T-helper 2 cell treated with Interferon-gamma antibody and Interleukin-4, amounts not matched to agents 5 μg/mL and 100 μg/mL, for 36 hours (primary cell): ENCODE results near the gene APOL5.

ENCODE experiments used
- DNase-seq: peaks from one replicate; pipeline ENCODE4 v3.0.0; 2021; ENCODE audit warnings: low spot score
- H3K27ac Mint-ChIP-seq: one replicate; pipeline ENCODE4 v1.8.0; 2021; ENCODE audit warnings: mild to moderate bottlenecking, mixed read lengths
- H3K27me3 Mint-ChIP-seq: one replicate; pipeline ENCODE4 v1.8.0; 2021; ENCODE audit warnings: low read depth, mixed read lengths
- H3K36me3 Mint-ChIP-seq: one replicate; pipeline ENCODE4 v1.8.0; 2021; ENCODE audit warnings: low read depth, mixed read lengths
- H3K4me1 Mint-ChIP-seq: one replicate; pipeline ENCODE4 v1.8.0; 2021; ENCODE audit warnings: low read depth, mixed read lengths
- H3K4me3 Mint-ChIP-seq: one replicate; pipeline ENCODE4 v1.8.0; 2022; ENCODE audit warnings: mild to moderate bottlenecking, moderate library complexity, mixed read lengths
- H3K9me3 Mint-ChIP-seq: one replicate; pipeline ENCODE4 v1.8.0; 2021; ENCODE audit warnings: mixed read lengths

The APOL5 gene

DNA sequence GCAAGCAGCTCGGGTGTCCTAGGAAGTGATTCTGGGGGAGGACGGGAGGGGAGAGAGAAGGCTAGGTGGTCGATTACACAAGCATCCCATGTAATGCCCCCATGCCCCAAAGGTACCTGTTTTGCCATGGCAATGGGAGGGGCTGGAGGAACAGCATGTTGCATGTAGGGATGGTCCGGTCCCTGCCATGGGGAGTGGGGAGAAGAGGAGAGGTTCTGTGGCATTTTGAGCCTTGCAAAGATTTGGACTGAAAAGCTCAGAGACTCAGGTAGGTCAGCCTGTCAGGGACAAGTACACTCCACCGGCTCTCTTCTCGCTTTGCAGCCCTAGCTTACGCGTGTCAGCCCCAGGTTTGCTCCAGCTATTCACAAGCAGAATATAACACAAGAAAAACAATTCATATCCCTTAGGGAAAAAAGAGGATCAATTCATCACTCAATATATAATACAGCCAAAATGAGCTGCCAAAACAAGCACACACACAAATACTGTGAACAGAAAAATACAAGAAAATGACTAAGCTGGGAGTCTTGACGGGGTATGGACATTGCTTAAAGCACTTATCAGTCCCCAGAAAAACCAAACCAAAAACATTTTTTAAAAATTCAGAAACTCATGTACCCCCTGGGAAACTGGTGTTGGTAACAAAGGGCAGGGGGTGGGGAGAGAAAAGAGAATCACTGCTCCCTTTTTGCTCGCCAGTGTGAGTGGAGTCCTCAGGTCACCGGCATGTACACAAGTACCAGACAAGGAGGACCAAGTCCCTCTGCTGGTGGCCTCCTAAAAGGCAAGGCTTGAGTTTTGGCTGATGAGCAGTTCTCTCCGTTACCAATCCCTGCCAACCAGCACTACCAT is 21.6 kb downstream of the APOL5 start:
- Mint-ChIP-seq H3K4me3 (no peak overlapping the region), H3K27ac (no peak overlapping the region), H3K9me3 (no peaks in the 10 kb centered on the region), H3K36me3 (no peaks in the 10 kb centered on the region), H3K4me1 (no peaks in the 10 kb centered on the region), H3K27me3 (no peaks in the 10 kb centered on the region)
- no peak for DNase-seq

DNA sequence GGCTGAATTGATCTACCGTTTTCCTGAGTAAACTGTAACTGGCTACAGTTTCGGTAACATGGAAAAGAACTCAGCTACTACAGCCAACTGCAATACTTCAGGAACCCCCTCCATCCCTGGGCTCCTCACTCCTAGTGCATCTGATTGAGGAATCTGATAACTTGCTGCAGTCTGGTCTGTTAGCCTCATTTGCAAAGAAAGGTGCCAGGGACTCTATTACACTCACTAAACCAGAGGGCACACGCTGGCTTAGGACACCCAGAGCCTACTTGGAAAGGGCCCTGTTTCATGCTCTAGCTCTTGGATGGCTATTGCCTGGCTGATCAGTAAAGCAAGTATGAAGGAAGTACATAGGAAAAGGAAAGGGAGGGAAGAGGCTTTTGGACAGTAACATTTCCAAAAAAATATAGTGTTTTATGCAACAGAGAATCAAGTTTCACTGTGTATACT is 22.3 kb downstream of the APOL5 start:
- Mint-ChIP-seq H3K36me3 (no peaks in the 10 kb centered on the region), H3K4me3 (no peak overlapping the region), H3K4me1 (no peaks in the 10 kb centered on the region), H3K9me3 (no peaks in the 10 kb centered on the region), H3K27me3 (no peaks in the 10 kb centered on the region), H3K27ac (no peak overlapping the region)
- DNase-seq = no peak

DNA sequence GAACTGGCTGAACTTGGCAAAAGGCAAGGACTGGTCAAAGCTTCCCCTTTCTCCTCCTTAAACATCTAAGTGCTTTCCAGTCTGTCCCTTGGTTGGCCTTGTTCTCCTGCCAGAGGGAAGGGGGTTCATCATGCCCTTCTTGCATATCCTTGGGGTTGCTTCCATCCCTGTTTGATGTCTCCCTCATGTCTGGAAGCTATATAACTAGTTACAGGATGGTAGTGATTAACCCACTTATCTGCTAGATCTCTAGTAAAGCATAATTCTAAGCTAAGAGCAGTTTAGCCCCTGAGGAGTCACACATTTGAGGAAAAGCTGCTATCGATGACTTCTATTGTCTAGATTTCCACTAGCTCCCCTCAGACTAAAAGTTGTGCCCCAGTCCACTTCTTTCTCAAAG is 22.9 kb downstream of the APOL5 start:
- Mint-ChIP-seq H3K27ac (no peak overlapping the region), H3K4me1 (no peaks in the 10 kb centered on the region), H3K4me3 (no peak overlapping the region), H3K27me3 (no peaks in the 10 kb centered on the region), H3K36me3 (no peaks in the 10 kb centered on the region), H3K9me3 (no peaks in the 10 kb centered on the region)
- no peak for DNase-seq

DNA sequence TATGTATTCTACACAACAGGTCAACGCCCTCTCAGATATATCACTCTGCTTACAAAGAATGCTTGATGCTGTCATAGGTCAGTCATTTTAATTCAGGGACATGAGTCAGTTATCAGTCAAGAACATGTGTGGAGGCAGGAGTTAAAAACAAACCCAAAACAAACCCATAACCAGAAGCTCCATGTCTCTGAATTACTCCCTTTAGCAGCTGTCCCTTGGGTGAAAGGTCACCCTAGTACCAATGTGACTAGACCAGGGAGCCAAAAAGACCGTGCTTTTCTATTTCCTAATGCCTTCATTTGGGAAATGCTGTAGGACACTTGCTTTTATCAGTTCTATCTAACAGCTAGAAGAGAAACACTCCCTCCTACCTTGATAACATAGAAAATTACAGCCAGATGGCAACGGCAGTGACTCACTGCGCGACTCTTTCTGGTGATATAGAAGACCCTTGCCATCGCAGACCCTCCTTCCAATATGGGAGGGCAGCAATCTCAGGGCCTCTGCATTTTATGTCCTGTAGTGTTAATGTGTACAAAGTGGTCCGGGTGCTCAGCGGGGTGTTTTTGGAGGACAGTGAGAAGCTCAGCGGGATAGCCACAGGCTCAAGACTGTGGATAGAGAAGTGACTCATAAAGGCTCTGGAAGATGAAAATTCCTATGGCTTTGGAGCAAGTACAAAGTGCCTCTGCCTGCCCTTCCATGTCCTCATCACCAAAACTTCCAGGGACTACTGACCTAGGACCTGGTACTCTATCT is 24.8 kb downstream of the APOL5 start:
- Mint-ChIP-seq H3K9me3 (no peaks in the 10 kb centered on the region), H3K36me3 (no peaks in the 10 kb centered on the region), H3K4me3 (no peak overlapping the region), H3K27me3 (no peaks in the 10 kb centered on the region), H3K4me1 (no peaks in the 10 kb centered on the region), H3K27ac (no peak overlapping the region)
- no peak for DNase-seq

DNA sequence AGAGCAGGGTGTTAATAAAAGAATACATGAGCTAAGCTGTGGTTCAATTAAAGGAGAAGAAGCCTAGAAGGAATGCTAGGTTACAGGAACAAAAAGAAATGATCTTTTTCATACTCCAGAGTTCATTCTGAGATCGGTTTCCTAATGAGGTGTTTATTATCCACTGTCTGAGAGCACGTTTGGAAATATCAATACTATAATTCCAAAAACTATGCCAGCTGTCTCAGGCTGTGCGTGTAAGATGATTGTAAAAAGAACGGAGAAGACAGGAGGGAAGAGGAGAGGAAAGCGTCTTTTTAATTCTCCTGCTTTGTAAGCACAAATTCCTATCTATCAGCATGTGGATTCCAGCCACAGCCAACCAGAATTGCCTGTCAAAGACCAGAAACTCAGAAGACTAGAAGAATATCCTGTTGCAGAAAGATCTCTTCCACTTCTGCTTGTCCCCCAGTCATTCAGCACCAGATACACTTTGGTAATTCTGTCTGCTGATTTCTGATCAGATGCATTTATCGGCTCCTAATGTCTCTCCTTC is 25.7 kb downstream of the APOL5 start:
- Mint-ChIP-seq H3K27me3 (no peaks in the 10 kb centered on the region), H3K4me3 (no peak overlapping the region), H3K4me1 (no peaks in the 10 kb centered on the region), H3K36me3 (no peaks in the 10 kb centered on the region), H3K9me3 (no peaks in the 10 kb centered on the region), H3K27ac (no peak overlapping the region)
- no peak for DNase-seq

DNA sequence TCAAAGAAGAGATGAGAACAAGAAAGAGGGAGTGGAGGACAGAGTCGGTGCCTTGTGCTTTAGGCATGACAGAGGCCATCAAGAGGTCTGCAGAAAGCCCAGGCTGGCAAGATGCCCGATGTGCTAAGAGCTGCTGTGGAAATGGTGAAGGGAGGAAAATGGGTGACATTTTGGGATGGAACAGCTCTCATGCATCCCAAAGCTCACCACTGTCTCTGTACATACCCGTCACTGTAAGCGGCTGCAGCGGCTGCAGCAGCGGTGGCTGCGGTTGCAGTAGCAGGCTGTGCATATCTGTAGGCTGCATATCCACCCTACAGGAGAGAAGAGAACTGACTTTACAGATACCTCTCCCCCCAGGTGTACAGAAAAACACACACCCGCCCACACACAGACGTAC is 28.6 kb downstream of the APOL5 start:
- H3K36me3 Mint-ChIP-seq = no peaks in the 10 kb centered on the region
- no peak overlapping the region for H3K4me3 Mint-ChIP-seq
- DNase-seq = no peak
- no peaks in the 10 kb centered on the region for H3K9me3 Mint-ChIP-seq
- H3K4me1 Mint-ChIP-seq = no peaks in the 10 kb centered on the region
- no peak overlapping the region for H3K27ac Mint-ChIP-seq
- H3K27me3 Mint-ChIP-seq = peaks cover 3% of the 10 kb centered on the region

DNA sequence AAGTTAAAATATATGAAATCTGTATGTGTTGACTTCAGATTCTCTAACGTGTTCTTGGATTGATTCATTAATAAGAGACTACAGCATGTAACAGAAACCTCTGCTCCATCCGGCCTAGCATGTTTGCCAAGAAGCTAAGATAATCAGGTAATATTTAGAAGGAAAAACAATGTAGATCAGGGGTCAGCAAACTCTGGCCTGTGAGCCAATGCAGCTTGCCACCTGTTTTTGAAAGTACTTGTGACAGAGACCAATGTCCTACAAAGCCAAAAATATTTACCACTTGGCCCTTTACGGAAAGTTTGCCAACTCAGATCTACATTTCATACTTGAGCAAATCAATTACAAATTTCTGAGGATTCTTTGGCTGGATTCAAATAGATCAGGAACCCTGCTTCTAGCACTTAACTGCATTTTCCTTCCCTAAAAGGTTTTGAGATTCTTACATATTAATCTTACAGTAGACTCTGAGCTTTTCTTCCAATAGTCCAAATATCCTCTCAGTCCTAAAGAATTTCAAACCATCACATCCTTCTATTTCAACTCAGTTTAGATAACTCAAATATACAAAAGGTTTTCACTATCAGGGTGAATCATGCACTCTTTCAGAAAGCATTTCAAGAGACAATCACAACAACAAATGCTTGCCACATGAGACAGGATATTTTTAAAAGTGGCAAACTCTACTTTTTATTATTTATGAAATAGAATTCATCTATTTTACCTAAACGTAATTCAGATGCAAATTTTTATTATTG is 29.5 kb downstream of the APOL5 start:
- H3K27ac Mint-ChIP-seq = no peak overlapping the region
- H3K36me3 Mint-ChIP-seq = no peaks in the 10 kb centered on the region
- H3K27me3 Mint-ChIP-seq = peaks cover 3% of the 10 kb centered on the region
- no peaks in the 10 kb centered on the region for H3K9me3 Mint-ChIP-seq
- no peak for DNase-seq
- no peaks in the 10 kb centered on the region for H3K4me1 Mint-ChIP-seq
- no peak overlapping the region for H3K4me3 Mint-ChIP-seq

DNA sequence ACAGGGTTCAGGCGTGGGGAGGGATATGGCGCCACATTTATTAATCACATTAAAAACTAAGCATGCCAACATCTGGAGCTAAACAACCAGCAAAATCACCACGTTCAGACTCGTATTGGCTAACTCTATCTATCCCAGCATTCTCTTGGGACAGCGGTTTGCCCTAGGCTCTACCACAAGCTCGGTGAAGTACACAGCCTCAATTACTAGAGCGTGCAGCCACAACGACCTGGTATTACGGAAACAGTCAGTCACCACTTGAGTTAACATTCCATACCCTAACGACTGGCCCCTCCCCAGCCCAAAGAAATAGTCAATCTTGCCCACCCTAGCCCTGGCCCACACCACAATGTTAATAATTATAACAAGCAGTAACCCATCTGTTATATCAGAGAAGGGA is 32.1 kb downstream of the APOL5 start:
- no peak for DNase-seq
- Mint-ChIP-seq H3K9me3 (no peaks in the 10 kb centered on the region), H3K4me3 (no peak overlapping the region), H3K36me3 (no peaks in the 10 kb centered on the region), H3K27ac (no peak overlapping the region), H3K4me1 (peaks cover 4% of the 10 kb centered on the region), H3K27me3 (peaks cover 3% of the 10 kb centered on the region)

DNA sequence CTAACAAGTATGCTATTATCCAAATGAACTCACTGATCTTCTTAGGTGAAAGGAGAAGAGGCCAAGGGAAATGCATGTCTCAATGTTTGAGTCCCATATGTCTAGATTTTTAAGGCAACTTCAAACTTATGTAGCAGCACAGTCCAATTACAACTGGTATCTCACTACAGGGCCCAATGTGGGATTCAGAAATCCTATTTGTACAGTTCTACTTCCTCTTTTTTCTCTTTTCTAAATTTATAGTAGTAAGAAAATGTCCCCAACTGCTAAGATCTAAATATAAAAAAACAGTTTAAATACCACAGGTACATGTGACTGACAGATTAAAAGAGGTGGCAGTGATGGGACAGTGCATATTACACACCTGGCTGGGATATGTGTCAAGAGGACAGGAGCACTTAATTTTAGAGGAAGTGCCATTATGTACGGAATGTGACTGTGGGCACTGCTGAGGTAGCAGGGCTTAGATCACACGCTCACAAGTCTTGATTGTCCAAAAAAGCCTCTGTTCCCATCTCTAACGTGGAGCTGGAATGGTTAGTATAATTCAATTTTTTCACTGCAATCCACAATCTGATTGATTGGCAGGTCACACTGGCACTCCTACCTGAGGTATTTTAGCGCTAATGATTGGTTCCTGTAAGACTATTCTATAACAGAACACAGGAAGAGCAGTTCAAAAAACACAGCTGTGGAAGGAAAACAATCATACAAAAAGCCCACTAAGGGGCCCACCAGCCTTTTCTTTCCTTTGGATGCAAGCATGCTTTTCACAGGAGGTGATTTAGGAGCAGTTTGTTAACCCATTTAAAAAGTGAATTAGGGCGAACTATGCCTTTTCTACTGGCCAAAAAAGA is 34.6 kb downstream of the APOL5 start:
- peaks cover 3% of the 10 kb centered on the region for H3K27me3 Mint-ChIP-seq
- H3K27ac Mint-ChIP-seq = no peak overlapping the region
- H3K36me3 Mint-ChIP-seq = no peaks in the 10 kb centered on the region
- no peaks in the 10 kb centered on the region for H3K9me3 Mint-ChIP-seq
- peaks cover 5% of the 10 kb centered on the region for H3K4me1 Mint-ChIP-seq
- no peak overlapping the region for H3K4me3 Mint-ChIP-seq
- no peak for DNase-seq

DNA sequence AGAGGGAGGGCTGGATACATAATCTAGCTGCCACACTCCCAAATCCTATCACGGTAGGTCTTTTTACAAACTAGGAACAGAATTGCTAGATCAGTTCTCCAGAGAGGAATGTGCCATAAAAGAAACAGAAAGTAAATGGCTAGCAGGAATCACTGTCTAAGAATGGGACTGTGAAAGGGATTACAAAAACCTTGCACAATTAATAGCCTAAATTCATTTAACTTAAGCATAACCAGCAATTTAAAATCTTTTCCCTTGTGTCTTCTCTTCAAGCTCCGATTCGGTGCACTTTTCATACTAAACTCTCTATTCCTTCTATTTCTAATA is 35.2 kb downstream of the APOL5 start:
- Mint-ChIP-seq H3K27me3 (peaks cover 3% of the 10 kb centered on the region), H3K27ac (no peak overlapping the region), H3K4me1 (peaks cover 5% of the 10 kb centered on the region), H3K9me3 (no peaks in the 10 kb centered on the region), H3K4me3 (no peak overlapping the region), H3K36me3 (no peaks in the 10 kb centered on the region)
- no peak for DNase-seq

DNA sequence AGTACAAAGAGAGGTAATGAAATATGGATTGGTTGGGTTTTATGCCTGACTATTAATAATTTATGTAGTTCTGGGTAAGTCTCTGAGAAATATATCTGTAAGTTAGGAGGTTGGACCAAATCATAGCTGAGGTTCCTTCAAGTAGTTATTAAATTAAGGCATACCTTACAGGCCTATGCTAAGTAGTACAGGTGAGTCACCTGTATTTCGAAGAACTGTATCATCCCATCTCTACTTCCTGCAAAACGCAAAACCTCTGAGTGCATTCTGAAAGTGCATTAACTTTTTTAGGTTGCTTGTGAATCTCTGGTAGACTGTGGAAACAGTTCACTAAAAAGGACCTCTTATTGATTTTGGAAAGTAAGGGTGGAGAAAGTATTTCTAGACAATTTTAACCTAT is 37.1 kb downstream of the APOL5 start:
- Mint-ChIP-seq H3K4me1 (peaks cover 5% of the 10 kb centered on the region), H3K4me3 (no peak overlapping the region), H3K27me3 (peaks cover 3% of the 10 kb centered on the region), H3K27ac (no peak overlapping the region), H3K9me3 (no peaks in the 10 kb centered on the region), H3K36me3 (no peaks in the 10 kb centered on the region)
- no peak for DNase-seq

DNA sequence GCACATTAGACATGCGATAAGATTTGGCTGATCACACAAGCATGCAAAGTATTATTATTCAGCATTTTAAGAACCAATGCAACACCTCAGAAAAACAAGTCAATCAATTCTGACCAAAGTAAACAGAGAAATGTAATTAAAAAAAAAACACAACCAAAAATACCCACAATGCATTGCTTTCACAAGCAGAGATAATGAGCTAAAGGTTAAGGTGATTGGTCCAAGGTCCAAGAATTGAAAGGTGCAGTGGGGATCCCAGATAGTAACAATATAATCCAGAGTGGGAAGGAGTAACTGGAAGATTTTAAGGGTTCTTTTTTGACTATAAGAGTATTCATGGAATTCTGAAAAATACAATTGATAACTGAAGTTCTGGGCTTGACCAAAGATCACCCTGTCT is 39.0 kb downstream of the APOL5 start:
- no peaks in the 10 kb centered on the region for H3K9me3 Mint-ChIP-seq
- no peaks in the 10 kb centered on the region for H3K36me3 Mint-ChIP-seq
- no peak overlapping the region for H3K27ac Mint-ChIP-seq
- peaks cover 5% of the 10 kb centered on the region for H3K4me1 Mint-ChIP-seq
- DNase-seq = no peak
- H3K27me3 Mint-ChIP-seq = no peaks in the 10 kb centered on the region
- no peak overlapping the region for H3K4me3 Mint-ChIP-seq

DNA sequence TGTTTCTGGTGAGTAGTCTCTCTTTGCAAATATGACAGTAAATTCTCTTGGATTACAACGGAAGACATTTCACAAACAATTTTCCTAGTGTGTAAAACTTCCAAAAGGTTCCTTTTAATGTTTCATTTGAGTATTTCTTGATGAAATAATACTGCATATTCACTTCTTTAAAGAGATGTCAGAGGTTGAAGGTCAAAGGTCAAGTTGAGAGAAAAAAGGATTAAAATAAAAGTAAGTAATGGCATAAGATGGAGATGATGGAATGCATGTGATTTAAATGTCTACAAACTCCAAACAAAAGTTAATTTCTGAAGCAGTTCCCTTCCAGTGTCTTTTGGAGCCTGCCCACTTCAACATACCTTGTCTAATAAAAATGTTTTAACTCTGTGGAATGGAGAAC is 40.7 kb downstream of the APOL5 start:
- no peak for DNase-seq
- no peaks in the 10 kb centered on the region for H3K9me3 Mint-ChIP-seq
- H3K4me3 Mint-ChIP-seq = no peak overlapping the region
- H3K36me3 Mint-ChIP-seq = no peaks in the 10 kb centered on the region
- peaks cover 5% of the 10 kb centered on the region for H3K4me1 Mint-ChIP-seq
- H3K27me3 Mint-ChIP-seq = no peaks in the 10 kb centered on the region
- H3K27ac Mint-ChIP-seq = no peak overlapping the region
